HG03439 (cell line): Measurements from ENCODE around the gene RABGAP1L.

Experiments
- ATAC-seq: cut with Tn5 transposase; IDR thresholded peaks from one replicate; pipeline ENCODE4 v1.9.1; 2021; ENCODE audit warnings: mild to moderate bottlenecking, moderate library complexity; ENCODE audit not compliant: unreplicated experiment

Gene RABGAP1L

DNA sequence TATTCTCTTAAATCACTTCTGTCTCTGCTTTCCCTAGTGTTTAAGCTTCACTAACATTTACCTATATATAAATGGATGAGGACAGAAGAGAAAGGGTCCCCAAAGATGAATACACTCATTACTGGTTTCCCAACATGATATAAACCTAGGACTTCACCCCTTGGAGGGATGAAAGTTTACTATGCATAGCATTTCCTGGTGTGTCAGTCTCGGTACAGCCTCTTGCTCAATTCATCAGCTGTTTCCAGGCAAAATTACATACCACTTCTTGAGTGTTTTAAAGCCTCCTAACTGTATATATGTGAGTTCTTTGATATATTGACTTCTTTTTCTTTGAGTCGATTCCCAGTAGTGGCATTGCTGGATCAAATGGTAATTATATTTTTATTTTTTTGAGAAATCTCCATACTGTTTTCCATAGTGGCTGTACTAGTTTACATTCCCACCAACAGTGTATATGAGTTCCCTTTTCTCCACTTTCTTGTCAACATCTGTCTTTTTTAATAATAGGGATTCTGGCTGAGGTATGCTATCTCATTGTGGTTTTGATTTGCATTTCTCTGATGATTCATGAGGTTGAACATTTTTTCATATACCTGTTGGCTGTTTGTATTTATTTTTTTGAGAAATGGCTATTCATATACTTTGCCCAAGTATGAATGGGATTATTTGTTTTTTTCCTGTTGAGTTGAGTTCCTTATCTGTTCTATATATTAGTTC lies 581.1 kb downstream of the RABGAP1L start:
- no peak for ATAC-seq

GRCh38 chr1:174742805-174743653 lies 583.7 kb downstream of the RABGAP1L start:
- no peak for ATAC-seq

GRCh38 chr1:174743654-174744561 lies 584.6 kb downstream of the RABGAP1L start:
- no peak for ATAC-seq

- no peak for ATAC-seq
Measured at GRCh38 chr1:174744886-174745285, 585.6 kb downstream of the RABGAP1L start.

DNA sequence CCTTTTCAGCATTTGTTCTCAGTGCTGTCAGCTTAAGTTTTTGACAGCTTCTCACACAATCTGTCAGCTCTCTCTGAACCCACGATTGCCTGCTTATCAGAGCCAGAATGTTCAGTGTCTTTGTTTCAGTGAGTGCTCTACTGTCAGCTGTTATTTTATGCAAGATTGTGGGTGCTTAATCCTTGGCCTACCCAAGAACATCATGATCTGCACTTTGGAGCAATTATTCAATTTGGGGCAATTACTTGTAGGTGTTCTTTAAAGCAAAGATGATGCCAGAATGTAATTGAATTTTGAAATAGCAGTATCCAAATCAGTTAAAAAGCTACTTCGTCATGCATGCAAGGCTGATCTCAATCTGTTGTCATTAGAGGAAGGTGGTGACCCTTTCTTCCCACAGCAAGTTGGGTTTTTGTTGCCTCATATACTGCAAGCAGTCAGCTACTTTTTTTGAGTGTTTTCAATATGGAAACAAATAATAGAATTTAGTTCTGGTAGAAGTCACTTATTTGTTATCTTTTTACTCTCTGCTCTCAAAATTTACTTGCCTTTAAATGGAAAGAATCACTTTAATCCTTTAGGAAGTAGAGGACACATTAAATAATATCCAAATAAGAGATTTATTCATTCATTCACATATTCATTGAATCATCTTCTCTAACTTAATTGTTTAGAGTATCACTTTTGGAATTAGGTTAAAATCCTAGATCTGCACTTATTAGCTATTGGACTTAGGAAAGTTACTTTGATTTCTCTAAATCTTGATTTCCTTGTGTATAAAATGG lies 586.9 kb downstream of the RABGAP1L start:
- no peak for ATAC-seq

DNA sequence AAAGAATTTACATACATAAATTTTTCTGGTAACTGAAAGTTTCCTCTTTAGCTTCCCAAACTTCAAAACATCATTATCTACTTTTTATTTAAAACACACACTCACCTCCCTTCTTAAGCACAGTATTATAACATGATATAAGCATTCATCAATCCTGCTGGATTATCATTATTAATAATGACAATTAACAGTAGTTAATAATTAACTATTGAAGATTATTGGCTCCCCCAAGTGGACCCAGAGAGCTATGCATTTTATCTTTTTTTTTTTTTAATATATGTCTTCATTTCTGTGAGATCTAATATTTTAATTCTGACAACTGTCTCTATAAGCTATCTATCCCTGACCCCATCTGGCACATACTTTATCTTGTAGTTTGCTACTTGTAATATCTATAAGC lies 588.3 kb downstream of the RABGAP1L start:
- no peak for ATAC-seq

GRCh38 chr1:174748586-174748985 lies 589.3 kb downstream of the RABGAP1L start:
- no peak for ATAC-seq

DNA sequence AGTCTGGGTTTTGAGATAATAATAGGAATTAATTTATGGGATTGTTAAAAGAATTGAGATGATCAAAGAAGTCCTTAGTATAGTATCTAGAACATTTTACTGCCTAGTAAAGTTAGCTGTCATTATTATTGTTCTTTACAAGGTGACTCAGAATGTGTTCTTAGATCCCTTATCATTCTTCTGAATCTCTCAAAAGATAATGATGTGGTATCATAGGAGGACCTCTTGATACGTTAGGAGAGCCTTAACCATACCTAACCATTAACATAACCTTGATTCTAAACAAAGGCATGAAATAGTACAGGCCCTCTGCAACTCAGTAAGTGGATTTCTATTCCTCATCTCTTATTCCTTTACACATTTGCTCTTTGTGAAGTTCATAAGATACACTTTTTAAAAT lies 593.8 kb downstream of the RABGAP1L start:
- ATAC-seq: no peak

DNA sequence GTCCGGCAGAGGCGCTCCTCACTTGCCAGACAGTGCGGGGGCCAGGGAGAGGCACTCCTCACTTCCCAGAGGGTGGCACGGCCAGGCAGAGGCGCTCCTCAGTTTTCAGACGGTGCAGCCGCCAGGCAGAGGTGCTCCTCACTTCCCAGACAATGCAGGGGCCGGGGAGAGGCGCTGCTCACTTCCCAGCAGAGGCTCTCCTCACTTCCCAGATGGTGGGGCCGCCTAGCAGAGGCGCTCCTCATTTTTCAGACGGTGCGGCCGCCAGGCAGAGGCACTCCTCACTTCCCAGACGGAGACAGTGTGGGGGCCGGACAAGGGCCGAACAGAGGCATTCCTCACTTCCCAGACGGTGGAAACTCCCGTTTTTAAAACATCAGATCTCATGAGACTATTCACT lies 602.0 kb downstream of the RABGAP1L start:
- ATAC-seq: no peak

- no peak for ATAC-seq
Measured at GRCh38 chr1:174761901-174762585, 602.7 kb downstream of the RABGAP1L start.

DNA sequence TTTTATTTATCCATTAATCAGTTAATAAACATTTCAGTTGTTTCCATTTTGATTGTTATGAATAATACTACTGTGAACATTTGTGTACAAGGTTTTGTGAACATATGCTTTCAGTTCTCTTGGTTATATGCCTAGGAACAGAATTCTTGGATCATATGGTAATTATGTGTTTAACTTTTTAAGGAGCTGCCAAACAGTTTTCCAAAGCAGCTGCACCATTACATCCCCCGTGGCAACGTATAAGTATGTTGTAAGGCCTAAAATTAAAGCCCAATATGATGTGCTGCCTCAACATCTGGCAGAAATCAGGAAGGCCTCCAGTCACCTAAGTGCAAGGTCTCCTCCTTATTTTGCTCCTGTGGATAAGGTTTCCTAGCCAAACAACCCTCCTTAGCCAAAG lies 604.9 kb downstream of the RABGAP1L start:
- no peak for ATAC-seq

DNA sequence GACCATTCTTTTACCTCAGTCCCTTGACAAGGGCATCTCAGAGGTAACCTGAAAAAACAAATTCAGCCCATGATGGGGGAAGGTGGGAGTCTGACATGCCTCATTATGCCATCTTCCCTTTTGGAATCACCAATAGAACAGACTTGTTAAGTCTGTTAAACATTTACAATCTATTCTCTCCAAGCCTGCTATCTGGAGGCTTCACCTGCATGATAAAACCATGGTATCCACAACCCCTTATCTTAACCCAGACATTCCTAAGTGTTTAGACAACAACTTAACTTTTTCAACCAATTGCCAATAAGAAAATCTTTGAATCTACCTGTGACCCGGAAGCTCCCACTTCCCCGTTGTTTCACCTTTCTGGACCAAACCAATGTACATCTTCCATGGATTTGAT lies 607.4 kb downstream of the RABGAP1L start:
- no peak for ATAC-seq

- ATAC-seq: no peak
Measured at GRCh38 chr1:174768516-174768915, 609.2 kb downstream of the RABGAP1L start.

GRCh38 chr1:174768949-174769348 lies 609.6 kb downstream of the RABGAP1L start:
- no peak for ATAC-seq

- ATAC-seq: no peak
Measured at GRCh38 chr1:174769961-174770549, 610.7 kb downstream of the RABGAP1L start.

DNA sequence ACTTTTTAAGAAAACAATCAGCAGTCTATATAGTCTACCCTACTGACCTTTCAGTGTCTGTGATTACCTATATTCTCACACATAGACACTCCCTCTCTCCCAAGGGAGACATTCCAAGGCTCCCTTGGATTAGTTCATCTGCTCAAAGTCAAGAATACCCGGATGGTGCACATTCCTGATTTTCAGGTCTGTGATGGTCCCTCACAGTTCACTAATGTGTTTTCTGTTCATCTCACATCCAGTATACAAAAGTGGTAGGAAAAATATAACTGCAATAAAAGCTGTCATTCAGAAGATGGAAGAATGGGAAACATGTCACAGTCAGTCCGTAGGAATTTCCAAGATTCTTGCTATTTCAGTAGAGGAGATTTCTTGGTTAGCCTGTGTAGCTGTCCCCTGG lies 616.3 kb downstream of the RABGAP1L start:
- ATAC-seq: no peak

DNA sequence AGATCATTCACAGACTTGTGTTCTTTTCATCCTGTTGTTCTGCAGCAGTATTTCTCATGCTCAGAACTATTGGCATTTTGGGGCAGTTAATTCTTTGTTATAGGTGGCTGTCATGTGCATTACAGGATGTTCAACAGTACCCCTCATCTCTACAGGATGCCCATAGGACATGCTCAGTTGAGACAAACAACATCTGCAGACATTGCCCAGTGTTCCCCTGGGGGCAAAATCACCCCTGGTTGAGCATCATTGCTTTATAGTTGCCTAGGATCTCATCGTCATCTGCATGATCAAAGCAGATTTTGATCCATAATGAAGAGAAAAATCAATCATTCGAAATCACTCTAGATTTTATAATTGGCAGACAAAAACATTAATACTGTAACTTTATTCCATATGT lies 617.9 kb downstream of the RABGAP1L start:
- no peak for ATAC-seq

DNA sequence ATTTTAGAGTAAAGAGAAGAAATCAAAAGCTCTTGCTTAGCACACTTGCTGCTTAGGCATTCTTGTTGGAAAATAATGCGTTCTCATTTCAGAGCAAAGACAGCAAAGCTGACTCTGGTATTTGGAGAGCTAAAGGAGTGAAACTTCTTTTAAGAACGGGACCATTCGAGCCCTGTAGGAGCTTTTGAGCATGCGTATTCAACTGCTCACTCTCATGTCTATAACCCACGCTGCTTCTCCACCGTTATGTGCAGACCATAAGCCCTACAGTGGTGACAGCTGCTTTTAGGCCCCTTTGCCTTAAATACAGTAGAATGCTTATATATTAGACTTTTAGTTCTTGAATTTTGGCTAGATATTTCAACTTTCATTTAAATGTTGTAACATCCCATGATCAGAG lies 626.2 kb downstream of the RABGAP1L start:
- ATAC-seq: no peak

DNA sequence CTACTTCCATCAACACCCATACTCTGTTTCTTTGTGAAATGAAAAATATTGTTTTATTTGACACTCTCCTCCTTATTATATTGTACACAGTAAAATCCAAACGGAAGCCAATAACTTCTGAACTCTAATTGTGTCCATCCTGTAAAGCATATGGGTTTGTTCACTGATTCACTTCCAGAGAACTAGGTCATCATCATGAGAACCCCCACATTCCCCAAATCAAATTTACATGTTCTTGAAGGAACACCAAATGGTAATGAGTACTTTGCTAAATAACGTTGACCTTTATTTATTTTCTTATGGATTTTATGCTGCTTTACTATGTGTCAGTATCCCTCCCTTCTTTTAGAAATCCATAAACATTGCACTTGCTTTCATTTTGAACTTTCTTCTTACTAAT lies 627.0 kb downstream of the RABGAP1L start:
- no peak for ATAC-seq

DNA sequence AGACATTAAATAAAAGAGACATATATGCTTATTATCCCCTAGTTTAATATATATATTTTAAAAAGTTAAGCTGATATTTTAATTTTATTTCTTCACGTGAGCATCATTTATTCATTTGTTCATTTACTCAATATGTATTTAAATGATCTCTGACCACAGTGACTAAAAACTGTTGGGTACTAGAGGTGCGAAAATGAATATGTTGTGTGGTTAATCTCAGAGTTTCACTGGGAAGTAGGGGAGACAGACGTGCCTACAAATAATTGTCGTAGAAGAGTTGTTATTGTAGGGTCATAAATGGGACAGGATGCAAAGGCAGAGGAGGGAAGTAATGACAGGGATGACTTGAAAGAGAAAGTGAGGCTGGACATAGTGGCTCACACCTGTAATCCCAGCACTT lies 627.4 kb downstream of the RABGAP1L start:
- ATAC-seq: peak; percentile 83
